Right kidney (tissue), 1 donor: Measurements from ENCODE around the gene PEX14.

Experiments
- DNase-seq: peaks from one replicate; pipeline ENCODE4 v3.0.0-alpha.2; 2016

Gene PEX14

GRCh38 chr1:10593750-10594149 is 119.0 kb downstream of the PEX14 start:
- no peak for DNase-seq

GRCh38 chr1:10594595-10595223 is 120.0 kb downstream of the PEX14 start:
- DNase-seq: no peak

- DNase-seq: no peak
Measured at GRCh38 chr1:10596780-10597179, 122.0 kb downstream of the PEX14 start.

GRCh38 chr1:10597492-10598388 is 123.0 kb downstream of the PEX14 start:
- no peak for DNase-seq

GRCh38 chr1:10598389-10598702 is 123.6 kb downstream of the PEX14 start:
- DNase-seq: no peak

- DNase-seq: no peak
Measured at GRCh38 chr1:10599194-10599861, 124.6 kb downstream of the PEX14 start.

- DNase-seq: no peak
Measured at GRCh38 chr1:10601342-10602070, 126.8 kb downstream of the PEX14 start.

- DNase-seq: no peak
Measured at GRCh38 chr1:10602936-10603335, 128.2 kb downstream of the PEX14 start.

GRCh38 chr1:10604966-10605365 is 130.2 kb downstream of the PEX14 start:
- no peak for DNase-seq

- DNase-seq: no peak
Measured at GRCh38 chr1:10606064-10606463, 131.3 kb downstream of the PEX14 start.

- DNase-seq: no peak
Measured at GRCh38 chr1:10607228-10607627, 132.5 kb downstream of the PEX14 start.

GRCh38 chr1:10608690-10609089 is 133.9 kb downstream of the PEX14 start:
- DNase-seq: no peak

- no peak for DNase-seq
Measured at GRCh38 chr1:10610901-10611600, 136.3 kb downstream of the PEX14 start.

GRCh38 chr1:10612436-10613160 is 137.8 kb downstream of the PEX14 start:
- no peak for DNase-seq

GRCh38 chr1:10613340-10613739 is 138.6 kb downstream of the PEX14 start:
- no peak for DNase-seq

GRCh38 chr1:10613861-10614260 is 139.1 kb downstream of the PEX14 start:
- no peak for DNase-seq

- DNase-seq: no peak
Measured at GRCh38 chr1:10614377-10615225, 139.9 kb downstream of the PEX14 start.

- no peak for DNase-seq
Measured at GRCh38 chr1:10615332-10615731, 140.6 kb downstream of the PEX14 start.

- DNase-seq: no peak
Measured at GRCh38 chr1:10615932-10616671, 141.4 kb downstream of the PEX14 start.

GRCh38 chr1:10616696-10617095 is 141.9 kb downstream of the PEX14 start:
- no peak for DNase-seq
